ENCODE results near the gene FAM187B.

- no peak for TF ChIP-seq CTCF (IDR thresholded peaks at IDR 0.05)
- no peak for TF ChIP-seq POLR2A (IDR thresholded peaks at IDR 0.05)
Measured at GRCh38 chr19:35199481-35199880, 29.1 kb downstream of the FAM187B start.
